IMR-90 (cell line): Measurements from ENCODE around the gene LDHAL6A.

Source experiments
- CTCF ChIP-seq: conservative IDR thresholded peaks from 2 replicates; pipeline ENCODE4 v1.5.1; 2012; ENCODE audit warnings: mild to moderate bottlenecking, low read depth, low read length, improper control_type of control experiment
- NFE2L2 ChIP-seq: fragments of 150-350 bp; IDR thresholded peaks from 2 replicates; pipeline ENCODE4 v1.6.1; 2016; ENCODE audit warnings: low read depth, mild to moderate bottlenecking, low read length
- POLR2A ChIP-seq: IDR thresholded peaks from 2 replicates; pipeline ENCODE4 v1.6.1; 2012; ENCODE audit warnings: mild to moderate bottlenecking, low read depth, low read length

DNA sequence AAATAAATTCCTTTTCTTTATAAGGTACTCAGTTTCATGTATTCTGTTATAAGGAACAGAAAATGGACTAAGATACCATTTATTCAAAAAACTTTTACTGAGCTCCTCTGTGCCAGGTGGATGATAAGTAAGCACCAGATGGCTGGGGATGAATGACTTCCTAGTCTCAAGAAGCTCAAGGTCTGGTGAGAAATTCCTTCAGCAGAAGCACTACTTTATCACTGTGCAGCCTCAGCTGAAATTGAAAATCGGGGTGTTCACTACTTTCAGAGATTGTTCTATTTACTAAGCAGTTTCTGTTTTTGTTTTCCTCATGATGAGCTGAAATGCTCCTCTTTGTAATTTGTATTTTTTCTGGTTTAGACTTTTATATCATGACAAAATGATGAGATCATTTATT lies 7.8 kb downstream of the LDHAL6A start:
- TF ChIP-seq CTCF (no peak), POLR2A (no peak), NFE2L2 (no peak)
